Stimulated activated CD4-positive, alpha-beta T cell treated with anti-CD3 and anti-CD28 coated beads, Interleukin-1b, Interleukin-23, amount 100 ng/mL, for 24 hours (primary cell): ENCODE data around the gene MAML3.

ENCODE experiments used
- DNase-seq, 4 experiments: peaks; one replicate each; pipeline ENCODE4 v3.0.0-alpha.2; 2020; ENCODE audit warnings: low read depth in 4 of 4, low spot score in 1 of 4

Gene MAML3

DNA sequence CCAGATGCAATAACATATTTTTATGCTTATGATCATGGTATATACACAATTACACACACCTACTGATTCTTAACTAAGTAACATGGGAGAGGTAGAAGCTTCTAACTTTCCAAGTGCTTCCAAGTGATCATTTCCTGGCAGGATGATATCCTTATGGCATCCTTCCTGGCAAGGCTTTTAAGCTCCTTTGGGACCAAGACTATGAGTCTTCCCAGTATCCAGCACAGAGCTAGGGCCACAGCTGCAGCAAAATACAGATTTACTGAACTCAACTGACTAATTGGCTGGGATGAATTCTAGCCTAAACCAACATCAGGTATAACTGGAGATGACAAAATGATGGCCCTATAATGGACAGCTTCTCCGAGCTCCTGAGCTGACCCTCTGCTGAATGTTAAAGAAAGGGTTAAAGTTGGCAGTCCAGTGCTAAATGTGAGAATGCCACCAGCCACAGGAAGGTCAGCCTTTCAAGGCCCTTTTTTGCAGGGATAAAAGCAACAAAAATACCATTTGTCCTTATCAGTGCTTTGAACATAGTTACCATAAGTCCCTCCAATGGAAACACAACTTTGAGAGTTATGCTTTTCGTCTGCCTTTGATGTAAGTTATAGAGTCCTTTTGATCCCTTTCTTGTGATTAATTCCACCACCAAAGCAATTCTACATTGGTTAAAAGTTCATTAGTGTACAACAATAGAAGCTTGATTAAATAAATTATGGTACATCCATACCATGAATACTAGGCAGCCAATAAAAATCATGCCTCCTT is 415.0 kb downstream of the MAML3 start:
- no peak for DNase-seq

DNA sequence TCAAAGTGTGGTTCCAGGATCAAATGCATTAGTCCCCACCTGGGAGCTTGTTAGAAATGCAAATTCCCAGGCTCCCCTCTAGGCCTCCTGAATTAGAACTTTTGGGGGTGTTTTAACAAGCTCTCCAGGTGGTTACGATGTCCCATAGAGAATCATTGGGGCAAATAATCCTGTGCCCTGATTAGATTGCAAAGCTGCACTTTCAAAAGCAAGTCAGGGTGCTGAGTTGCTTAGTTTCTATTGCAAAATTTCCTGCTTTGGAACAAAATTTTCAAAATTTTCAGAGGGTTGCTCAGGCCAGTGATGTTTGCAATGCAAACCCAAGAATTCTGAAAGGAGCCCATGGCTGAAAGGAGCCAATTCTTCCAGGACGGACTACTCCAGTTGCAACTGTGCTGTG is 417.3 kb downstream of the MAML3 start:
- no peak for DNase-seq

DNA sequence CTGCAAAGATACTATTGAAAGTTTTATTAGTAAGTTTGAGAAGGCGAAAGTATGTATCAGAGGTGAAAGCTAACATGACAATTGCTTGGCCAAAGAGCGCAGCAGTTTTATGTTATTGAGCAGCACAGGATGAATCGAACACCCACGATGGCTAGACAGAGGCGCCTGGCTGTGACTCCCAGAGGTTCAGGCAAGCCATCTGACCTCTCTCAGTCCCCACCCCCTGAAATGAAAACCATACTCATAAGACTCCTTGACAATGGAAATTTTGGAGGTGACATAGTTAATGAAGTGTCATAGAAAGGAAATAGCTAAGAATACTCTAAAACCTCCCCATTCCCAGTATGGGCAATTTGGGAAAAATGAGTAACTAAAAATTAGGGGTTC is 417.7 kb downstream of the MAML3 start:
- no peak for DNase-seq

DNA sequence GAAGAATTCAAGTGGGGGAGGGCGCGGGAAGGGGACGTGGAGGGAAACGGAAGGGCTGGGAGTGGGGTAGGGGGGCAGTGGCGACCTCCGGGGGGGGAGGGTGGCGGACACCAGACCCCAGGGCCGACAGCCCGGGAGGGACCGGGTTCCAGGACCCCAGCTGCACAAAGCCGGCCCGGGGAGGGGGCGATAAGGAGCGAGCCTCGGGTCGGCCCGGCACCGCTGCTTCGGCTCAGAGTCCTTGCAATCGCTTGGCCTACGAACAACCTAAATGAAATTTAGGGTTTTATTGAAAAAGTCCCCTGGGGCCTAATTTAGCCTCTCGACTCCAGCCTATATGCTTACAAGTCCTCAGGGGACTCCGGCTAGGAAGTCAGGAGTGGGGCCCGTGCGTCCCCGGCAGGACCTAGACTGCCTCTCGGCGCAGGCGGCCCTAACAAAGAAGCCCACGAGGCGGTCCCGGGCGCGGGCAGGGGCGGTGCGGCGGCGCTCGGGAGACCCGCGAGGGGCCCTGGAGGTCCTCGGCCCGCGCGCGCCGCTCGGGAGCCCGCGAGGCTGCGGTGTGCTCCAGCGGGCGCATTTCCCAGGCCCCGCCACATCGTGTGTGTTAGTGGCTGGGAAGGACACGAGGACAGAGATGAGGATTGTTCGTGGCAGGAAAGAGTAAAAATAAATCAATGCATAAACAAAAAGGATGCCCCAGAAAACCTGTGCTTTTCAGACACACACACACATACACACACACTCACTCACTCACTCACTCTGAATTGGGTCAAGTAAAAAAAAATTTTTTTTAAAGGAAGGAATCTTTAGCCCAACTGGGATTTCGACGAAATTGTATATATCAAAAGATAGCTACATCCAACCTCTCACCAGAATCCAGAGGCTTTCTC is 418.4 kb downstream of the MAML3 start:
- no peak for DNase-seq

DNA sequence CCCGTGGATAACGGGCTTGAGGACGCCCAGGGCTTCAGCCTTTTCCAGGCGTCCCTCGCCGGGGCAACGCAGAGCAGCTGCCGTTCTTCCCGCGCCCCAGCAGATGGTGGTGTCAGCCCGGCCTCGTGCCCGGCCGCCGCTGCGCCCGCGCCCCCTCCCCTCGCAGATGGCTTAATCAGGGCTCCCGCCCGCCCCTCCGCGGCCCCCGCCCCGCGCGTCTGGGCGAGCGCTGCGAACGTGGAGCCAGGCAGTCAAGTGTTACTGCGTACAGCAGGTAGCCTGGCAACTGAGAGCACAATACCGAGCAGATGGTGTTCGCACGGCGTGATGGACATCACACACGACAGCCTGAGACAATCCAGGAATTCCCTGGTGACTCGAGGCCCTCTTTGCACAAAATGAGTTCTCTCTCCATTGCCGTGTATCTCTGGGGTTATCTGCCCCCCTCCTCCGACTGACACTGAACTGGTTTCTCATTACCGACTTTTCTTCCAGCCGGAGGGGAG is 419.1 kb downstream of the MAML3 start:
- DNase-seq, result peak in 3 of 4 experiments; percentile 26 to 53 (median 36)

DNA sequence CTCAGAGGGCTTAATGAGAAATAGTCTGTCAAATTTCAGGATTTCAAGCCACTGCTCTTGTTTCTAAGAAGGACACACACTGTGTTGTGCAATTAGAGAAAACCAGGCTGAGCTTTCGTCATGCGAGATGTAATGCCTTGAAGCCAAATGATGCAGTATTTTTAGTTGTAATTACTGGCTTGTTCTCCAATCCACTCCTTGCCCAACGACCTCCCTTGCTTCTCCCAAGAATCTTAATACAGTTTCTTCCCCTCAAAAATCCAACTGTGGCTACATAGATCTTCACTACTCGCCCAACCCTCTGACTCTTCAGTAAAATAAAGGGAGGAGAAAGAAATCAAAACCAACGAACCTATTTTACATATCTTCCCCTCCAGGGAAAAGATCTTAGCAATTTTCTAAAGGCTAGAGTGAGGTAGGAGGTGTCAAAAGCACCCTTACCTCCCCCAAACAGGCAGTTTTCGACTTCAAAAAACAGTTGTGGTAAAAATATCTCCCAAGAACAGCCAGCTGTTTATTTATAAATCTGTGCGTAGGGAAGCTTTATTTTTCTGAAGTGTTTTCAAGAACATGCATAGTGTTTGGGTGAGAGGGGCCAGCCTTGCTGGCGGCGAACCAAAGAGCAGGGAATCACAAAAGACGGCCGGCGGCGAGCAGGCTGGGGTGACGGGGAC is 419.6 kb downstream of the MAML3 start:
- DNase-seq, result no peak

DNA sequence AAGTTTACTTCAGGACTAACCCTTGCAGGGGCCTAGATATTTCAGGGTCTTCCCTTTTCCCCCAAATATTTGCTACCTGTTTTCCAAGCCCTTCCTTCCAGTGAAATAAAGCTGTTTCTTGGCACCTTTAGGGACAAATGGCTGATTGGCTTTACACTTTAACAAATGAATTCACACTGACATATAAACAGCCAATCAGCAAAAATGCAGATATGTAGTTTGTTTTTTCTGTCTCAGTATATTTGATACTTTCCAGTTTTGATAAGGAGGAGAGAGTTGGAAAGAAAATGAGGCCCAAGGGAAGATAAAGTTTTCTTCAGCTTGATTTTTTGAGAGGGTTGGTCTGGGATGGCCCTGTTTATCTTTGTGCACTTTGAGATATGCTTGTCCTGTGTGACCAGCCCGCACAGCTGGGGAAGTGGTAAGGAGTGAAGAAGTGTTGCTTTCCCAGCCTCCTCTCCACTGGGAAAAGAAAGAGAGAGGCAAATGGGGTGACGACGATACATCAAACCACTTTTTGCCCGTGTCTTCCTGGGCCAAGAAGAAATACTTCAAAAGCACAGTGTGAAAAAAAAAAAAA is 420.9 kb downstream of the MAML3 start:
- no peak for DNase-seq

DNA sequence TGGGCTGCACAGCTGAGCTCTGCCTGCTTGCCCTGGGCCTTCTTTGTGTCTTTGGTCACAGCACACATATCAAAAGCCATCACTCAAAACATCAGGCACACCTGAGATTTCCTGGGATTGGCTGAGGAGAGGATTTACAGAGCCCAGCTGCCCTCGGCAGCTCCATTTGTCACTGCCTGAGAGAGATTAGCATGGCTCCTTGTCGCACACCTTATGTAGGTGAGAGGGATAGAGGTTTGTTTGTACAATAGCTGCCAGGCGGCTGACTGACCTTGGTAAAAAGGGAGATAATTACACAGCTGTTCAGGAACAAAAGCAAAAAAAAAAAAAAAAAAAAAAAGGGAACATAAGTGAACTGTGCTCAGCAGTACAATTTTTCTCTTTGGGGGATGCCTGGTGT is 425.1 kb downstream of the MAML3 start:
- no peak for DNase-seq

DNA sequence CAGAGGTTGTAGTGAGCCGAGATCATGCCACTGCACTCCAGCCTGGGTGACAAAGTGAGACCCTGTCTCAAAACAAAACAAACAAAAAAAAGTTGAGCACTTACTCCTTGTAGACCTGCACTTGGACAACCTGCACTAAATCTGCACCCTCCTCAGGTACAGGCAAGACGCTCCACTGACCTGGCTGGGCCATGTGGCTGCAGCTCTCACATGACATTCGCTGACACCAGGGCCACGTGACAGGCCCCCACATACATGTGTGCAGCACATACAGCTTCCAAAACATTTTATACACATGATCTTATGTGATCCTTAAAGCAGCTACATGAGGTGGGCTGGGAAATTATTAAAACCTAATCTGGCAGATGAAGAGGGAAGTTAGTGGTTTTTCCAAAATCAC is 425.8 kb downstream of the MAML3 start:
- DNase-seq, result no peak

DNA sequence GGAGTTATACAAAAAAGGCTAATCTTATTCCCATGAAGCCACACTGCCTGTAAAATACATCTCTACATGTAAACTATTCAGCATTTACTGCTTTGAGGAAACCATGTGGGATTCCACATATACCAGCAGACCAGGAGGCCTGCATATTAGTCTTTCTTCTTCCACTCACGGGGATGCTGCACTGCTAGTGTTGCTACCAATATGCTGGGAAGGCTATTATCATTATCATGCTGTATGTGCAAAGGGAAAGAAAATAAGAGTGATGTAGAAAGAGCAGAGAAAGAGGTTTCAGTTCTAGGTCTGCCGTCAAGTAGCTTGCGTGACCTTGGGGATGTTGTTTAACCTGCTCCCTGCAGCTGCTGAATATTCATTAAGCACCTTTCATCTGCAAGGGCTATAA is 427.4 kb downstream of the MAML3 start:
- no peak for DNase-seq

DNA sequence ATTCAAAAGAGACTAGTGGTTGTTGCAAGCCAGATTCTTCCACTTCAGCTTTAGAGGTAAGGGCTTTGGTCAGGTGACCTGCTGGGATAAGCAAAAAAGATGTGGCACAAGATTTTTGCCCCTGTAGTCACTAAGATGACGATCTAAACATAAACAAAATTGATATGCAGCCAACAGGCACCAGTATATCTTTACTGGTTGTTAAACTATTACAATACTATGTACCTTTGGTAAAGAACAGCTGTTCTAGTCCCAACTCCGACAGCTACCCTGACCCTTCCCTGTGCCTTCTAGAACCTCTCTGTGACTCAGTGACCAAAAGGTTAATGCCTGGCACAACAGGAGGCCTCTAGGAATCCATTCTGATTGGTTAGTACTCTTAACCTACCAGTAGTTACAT is 428.7 kb downstream of the MAML3 start:
- no peak for DNase-seq

DNA sequence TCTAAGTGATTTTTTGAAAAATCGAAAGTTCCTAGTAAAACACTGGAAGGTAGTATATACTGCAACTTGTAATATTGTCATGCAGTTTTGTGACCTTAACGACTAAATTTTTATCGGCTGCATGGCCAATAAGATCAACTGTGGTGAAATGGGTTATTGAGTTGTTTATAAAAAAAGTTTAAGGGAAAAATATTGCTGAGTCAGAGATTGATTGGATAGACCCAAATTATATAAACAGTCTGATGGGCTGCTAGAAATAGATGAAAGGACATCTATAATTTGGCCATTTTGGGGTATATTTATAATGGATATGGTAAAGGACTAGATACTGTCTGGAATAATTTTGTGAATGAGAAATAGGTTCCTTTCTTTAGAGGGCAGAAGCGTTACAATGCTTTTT is 432.2 kb downstream of the MAML3 start:
- no peak for DNase-seq

DNA sequence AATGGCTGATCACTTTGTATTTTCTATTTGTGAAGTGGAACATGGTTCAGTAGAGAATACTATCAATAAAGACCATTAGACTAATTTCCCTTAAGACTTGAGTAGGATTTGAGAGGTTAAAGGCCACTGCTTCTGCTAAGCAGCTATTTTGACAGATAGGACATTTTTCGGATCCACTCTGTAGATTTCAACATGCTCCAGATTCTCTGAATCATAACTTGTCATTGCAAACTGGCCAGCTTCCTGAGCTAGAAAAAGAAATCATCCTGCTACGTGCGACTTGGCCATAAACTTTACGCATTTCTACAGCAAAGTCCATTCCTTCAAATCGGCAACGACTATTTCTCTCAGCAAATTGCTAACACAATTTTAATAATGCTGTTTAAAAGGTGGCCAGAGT is 433.2 kb downstream of the MAML3 start:
- no peak for DNase-seq

DNA sequence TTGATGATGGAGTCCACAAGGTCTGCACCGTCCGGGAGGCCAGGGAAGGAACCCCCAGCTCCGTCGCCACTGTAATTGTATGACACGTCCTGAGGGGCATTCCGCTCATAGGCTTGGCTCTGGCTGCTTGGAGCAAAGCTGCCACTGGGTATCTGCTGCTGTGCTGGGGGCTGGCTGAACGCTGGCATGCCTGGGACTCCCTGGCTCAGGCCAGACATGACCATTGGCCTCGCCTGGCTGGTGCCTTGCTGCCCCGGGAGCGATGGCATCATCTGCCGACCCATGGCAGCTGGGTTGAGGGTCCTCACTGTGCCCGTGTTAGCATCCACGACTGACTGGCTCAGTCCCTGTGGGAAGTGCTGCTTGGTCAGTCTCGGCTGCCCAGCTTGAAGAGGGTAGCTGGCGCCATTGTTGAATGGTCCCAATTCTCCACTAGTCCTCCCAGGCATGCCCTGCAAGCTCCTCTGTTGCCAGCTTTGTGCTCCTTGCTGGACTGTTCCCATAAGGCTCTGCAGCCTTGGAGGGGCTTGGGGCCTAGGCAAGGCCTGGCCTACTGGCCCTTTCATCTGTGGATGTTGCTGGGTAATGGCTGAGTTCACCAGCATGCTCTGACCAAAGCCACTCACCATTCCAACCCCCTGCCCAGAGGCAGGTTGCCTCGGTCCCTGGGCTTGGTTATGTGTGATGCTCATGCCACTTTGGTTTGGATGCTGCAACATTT is 434.4 kb downstream of the MAML3 start:
- DNase-seq, result no peak

DNA sequence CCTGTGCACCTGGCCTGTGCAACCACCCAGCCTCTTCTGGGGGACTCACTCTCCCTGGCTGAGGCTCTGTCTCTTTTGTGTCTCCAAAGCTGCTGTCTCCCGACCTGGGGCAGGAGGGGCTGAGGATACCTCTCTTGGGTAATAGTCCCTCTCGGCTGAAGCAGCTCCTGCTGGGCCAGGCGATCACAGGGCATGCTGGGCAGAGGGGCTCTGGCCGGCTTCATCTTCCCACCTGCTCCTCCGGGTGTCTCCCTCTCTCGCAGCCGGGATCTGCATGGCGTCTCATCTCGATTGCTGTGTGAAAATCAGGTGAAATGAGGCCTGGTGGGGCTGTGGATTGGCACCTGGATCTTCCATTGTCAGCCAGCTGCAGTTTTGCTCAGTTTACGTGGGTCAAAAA is 435.2 kb downstream of the MAML3 start:
- no peak for DNase-seq

DNA sequence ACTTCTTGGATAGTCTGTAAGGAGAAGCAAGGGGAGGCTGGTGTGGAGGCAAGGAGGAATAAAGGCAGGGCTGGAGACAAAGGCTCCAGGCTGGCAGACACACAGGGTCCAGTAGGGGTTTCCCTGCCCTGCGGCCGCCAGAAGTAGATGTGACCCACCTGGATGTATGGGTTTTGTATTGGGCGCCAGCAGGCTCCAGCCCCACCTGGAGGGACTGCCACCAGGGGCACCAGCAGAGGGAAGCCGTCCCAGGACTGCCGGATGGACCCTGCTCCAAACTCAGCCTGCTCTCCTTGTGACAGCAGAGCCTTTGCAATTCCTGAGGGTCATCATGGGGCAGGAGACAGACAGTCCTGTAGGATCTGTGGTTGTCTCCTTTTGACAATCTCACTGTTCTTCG is 435.6 kb downstream of the MAML3 start:
- no peak for DNase-seq

DNA sequence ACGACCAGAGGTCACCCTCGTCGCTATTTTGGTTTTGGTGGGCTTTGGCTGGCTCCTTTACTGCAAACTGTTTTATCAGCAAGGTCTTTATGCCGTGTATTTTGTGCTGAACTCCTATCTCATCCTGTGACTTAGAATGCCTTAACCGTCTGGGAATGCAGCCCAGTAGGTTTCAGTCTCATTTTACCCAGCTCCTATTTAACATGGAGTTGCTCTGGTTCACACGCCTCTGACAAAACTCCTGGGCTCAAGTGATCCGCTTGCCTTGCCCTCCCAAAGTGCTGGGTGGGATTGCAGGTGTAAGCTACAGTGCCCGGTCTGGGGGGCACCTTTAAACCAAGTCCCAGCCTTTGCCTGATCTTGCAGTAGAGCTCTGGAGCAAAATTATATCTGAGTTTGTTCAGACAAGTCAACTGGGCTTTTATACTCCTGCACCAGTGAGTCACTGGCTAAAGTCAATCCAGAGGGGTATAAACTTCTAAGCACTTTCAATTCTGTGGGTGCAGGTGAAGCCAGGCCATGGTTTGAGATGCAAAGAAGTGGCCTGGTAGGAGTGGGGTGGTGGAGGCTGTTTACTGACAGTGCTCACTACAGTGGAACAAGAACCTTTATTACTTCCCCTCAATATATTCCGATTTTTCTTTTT is 438.1 kb downstream of the MAML3 start:
- no peak for DNase-seq

DNA sequence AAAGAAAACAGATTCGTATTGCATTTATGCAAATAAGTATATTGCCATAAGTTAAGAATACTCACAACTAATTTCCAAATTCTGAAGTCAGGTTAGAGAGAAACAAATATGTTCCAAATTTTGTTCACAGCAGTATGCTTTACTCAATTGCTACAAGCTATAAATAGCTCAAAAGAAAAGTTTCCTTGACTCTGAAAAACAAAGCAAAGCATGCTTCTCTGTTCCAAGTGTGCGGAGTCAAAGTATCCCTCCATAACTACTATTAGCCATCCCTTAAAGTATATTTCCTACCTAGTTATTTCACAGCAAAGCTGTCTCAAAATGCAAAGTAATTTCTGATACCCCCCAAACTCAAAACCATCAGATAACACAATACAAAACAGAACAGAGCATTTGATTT is 441.1 kb downstream of the MAML3 start:
- no peak for DNase-seq

DNA sequence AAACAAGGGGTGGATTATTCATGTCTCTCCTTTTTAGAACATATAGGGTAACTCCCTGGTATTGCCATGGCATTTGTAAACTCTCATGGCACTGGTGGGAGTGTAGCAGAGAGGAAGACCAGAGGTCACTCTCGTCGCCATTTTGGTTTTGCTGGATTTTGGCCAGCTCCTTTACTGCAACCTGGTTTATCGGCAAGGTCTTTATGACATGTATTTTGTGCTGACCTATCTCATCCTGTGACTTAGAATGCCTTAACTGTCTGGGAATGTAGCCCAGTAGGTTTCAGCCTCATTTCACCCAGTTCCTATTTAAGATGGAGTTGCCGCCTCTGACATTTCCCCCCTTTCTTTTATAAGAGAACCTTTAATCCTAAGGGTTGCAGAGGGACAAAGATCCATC is 442.5 kb downstream of the MAML3 start:
- DNase-seq, result no peak

DNA sequence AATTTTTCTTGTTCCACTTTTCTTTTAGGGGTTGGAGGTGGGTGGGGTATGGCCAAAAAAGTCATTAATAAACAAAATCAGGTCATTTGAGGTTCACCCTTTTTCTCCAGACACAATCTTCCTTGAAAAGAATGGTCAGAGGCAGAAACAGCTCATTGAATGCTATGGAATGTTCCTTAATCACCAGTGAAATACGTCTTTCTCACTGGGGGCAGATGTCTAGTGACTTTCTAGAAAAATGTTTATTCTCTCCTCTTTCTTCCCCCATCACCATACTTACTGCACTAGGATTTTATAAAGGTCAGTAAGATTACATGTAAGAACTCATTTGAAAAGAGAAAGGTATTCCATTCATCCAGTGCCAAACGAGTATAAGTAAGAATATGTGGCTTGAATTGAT is 443.9 kb downstream of the MAML3 start:
- no peak for DNase-seq
